SHP77 (cell line): ENCODE results near the gene ADGRD1.

Experiments
- DNase-seq, 2 experiments: peaks; one replicate each; lab custom pipeline; 2025; lab: John Stamatoyannopoulos, UW

The ADGRD1 gene

DNA sequence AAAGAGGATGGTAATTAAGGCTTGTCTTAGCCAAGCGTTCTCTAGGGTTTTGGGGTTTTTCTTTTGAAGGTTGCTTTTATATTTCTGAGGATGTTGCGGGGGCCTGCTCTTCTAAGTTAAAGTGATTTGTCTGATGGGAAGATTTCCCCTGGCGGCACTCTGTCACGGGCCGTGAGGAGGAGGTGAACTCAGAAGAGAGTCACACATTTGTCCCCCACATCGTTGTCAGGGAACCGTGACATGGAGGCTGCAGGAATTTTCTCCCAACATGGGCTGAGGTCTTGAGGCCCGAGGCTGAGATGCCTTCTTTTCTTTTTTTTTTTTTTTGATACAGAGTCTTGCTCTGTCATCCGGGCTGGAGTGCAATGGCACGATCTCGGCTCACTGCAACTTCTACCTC, 71.5 kb downstream of the ADGRD1 start:
- no peak for DNase-seq

DNA sequence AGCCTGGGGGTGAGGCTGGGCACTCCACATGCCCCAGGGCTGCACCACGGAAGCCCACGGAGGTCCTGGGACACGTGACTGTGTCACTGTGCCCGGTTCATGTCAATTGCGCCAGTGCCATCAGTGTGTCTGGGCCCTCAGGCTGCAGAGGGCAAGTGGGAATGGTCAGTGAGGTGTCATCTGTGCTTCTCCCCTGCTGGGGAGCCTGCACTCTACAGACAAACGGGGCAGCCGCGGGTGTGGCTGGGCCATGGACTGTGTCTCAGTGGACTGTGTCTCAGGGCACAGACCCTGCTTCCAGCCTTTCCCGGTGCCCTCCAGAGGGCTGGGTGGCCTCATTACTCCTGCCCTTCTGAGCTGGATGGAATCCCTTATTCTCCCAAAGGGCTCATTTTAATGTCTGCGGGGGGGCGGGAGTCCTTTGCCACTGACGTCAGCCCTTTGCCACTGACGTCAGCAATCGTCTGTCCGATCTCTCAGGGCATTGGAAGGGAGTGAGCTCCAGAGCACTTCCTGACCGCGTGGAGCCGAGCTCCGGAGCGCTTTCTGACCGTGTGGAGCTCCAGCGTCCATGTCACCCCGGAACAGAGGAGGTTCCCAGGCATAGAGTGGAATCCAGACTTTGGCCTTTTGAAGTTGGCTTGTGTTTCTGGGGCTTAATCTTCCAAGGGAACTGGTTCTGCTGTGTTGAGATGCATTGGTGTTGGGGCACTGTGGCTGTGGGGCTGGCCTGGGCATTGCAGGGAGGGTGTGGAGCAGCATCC, 72.4 kb downstream of the ADGRD1 start:
- DNase-seq, result peak; percentile 89

DNA sequence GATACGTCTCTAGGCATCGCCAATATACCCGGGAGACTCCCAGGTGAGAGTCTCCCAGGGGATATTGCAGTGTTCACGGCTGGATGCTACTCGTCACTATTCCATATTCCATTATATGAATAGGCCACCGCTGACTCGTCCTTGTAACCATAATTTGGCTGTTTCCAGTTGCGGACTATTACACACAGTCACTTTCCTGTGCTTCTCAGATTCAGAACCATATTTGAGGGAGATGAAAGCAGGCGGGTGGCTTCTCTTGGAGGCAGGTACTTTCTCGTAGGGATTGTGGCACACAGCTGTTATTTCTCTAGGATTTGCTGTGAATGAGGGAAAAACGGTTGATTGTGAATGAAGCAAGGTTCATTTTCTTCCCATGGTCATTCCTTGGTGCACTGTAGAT, 73.0 kb downstream of the ADGRD1 start:
- no peak for DNase-seq

DNA sequence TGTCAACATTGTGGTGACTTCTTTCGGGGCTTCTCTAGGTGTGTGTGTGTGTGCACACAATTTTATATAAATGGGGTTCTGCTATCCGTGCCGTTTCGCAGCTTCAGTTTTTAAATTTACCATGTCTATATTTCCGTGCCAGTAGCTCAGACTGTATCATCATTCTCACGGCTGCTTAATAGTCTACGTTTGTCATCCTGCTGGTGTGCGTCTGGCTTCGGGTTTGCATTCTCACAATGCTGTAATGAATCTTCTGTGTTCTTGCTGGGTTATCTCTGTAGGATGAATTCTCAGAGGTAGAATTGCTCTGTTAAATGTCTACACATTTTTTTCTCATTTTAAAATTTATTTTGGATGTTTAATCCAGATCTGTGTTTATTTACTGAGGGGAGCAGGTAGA, 73.6 kb downstream of the ADGRD1 start:
- no peak for DNase-seq

DNA sequence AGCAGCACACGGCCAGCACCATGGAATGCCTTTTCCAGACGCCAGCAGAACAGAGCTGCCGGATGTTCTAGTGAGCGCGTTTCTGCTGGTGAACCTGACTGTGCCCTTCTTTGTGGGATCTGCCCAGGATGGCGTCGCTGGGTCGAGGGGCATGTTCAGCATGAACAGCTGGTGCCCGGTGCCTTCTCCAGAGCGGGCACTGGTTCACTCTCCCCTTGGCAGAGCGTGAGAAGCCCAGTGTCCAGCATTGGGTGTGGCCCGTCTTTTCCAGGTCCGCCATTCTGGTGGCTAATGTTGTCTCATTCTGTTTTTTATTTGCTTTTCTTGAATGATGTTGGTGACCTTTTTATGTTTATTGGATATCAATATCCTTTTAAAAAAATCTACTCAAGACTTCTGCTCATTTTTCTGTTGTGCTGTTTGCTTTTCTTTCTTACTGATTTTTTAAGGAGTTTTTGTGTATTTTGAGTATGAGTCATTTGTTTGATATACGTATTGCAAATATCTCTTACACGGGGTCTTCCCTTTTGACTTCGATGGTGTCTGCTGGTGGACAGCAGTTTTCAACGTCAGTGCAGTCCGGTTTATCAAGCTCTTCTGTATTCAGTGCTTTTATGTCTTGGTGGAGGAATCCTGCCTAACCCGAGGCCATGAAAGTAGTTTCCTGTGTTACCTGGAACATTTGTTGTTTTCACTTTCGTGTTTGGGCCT, 74.3 kb downstream of the ADGRD1 start:
- DNase-seq, result peak; percentile 60 to 62

DNA sequence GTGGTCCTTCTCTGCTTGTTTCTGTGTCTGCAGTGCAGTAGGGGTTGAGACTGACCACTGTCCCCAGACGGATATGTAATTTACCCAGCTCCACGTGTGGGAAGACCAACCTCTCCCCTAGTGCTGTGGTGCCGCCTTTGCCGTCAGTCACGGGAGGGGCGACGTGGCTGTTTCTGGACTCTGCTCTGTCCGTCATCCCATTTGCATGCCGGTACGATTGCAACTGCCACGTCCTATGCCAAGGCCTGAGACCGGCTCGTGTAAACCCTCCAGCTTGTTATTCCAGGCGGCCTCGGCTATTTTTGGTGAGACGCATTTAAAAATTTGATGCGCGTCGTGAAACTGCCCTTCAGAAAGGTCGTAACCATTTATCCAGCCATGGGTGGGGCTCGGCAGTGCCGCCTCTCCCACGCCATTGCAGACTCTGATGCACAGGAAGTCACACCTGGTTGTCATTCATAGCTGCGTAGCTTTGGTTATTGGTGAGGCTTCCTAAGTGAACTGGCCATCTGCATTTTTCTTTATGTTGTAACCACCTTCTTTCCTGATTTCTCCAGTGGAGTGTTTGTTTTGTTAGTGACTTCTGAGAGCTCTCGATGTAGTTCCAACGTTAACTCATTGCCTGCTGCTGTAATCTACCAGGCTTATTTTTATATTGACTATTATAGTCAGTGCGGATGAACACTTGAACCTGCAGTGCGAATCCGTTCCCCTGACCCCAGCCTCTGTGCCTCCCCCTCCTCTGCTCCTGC, 75.1 kb downstream of the ADGRD1 start:
- peak; percentile 79 to 86 for DNase-seq

DNA sequence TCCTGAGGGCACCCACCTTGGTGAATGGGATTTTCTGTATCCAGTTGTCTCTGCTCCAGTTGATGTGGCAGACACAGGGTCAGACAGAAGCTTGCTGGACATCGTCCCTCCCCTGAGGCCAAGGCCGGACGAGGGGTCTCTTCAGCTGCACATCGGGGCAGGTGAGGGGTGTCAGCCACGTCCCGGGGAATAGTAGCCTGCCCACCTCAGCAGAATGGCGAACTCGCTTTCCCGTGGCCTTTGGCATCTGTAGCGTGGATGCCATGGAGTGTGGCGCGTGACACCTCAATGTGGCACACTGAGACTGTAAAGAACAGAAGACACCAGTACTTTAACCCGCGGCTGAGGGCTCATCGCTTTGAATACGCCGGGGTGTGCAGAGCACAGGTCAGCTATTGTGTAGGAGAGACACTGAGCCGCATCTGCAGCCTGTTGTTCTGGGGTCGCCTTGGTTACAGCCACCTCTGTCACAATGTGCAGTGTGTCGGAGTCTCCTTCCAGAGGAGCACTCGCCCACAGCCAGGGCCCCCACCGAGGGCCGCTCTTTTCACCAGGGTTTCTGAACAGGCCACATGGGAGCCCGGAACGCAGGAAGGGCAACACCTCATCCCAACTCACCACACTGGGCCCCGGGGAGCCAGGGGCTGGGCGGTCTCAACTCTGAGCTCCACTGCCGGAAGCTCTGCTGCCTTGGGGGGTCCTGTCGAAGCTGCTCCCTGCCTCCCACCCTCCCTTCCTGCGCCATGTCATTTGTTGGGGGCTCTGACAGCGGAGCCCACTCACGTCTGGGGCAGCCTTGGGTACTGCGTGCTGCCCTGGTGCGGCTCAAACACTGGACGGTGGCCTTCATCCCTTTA, 77.0 kb downstream of the ADGRD1 start:
- no peak for DNase-seq

DNA sequence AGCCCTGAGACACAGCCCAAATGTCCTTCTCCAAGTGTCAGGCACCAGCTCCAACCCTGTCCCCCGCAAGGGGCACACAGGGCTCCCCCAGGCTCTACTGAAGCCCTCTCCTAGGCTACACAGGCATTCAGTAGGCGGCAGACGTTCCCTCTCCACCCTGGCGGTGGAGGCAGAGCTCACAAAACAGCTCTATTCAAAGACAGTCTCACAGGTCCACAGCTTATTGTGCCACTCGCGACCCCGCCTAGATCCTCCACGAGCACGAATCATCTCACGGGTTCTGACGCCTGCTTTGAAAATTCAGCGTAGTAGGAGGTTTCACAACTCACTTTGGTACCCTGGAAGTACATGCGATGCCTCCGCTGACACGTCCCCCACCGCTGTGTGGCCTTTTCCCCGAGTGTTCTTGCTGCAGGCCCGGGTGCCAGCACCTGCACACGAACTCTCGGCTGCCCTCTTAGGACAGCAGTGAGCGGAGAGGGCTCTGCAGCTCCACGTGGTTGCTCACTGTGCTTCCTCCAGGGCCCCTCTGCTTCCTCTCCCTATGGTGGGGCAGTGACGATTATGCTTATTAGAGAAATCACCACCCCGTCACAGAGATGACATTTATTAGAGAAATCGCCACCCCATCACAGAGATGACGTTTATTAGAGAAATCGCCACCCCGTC, 78.5 kb downstream of the ADGRD1 start:
- no peak for DNase-seq

DNA sequence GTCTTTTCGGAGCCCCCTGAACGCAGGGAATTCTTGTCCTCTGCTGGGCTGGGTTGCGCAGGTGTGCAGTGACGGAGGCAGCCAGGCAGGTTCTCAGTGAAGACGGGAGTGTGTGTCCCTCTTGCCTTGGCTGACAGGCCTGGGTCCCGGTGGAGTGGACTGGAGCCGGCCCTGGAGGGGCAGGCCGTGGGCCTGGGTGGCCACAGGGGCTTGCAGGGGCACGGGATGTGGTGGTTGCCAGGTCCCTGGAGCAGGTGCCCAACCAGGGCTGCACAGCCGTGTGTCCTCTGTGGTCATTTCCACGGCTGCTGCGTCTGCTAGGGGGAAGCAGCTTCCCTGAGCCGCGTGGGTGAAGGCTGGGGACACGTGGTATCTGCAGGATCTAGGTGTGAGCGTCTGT, 79.8 kb downstream of the ADGRD1 start:
- no peak for DNase-seq

DNA sequence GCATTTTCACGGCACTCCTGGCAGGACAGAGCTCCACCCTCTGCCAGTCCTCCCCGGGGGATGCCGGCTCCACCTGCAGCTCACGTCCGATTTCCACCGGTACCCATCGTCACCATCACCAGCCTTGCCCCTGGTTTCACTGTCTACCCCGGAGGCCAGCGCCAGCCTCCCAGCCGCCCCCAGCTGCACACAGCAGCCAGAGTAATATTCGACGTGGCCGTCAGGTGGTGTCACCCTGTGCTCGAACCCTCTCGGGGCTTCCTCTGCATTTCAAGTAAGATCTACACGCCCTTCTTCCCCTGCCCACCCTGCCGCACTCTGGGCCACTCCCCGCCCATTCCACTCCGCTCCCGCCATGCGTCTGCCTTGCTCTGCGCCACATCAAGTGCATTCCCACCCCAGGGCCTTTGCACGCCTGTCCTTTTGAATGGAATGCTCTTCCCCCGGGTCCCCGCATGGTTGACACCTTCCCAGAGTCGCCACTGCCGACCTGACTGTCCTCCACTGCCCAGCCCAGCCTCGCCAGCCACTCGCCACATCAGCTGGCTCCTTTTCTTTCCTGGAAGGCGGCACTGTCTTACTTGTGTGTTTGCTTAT, 80.3 kb downstream of the ADGRD1 start:
- DNase-seq, result no peak

DNA sequence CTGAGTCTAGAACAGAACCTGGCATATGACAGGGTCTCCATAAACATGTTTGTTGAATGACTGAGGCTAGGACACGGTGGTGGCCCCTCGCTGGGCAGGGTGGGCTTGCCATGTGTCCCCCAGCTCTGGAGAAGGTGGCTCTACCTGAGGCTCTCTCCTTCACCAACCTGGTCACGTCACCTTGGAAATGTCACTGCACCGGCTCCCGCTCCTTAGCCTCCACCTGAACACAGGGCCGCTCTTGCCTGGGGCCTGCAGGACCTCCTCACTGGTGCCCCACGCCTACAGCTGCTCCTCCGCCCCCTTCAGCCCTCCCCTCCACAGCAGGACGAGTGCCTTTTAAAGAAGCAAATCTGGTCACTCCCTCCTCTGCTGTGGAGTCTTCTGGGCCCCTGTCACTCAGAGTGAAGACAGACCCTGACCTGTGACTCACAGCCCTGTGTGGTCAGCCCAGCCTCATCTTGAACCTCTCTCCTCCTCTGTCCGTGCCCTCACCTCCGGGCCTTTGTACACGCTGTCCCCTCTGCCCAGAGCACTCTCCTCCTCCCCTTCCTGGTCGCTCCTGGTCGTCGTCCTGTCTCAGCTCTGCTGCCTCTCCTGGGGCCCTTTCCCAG, 81.0 kb downstream of the ADGRD1 start:
- DNase-seq, result no peak

DNA sequence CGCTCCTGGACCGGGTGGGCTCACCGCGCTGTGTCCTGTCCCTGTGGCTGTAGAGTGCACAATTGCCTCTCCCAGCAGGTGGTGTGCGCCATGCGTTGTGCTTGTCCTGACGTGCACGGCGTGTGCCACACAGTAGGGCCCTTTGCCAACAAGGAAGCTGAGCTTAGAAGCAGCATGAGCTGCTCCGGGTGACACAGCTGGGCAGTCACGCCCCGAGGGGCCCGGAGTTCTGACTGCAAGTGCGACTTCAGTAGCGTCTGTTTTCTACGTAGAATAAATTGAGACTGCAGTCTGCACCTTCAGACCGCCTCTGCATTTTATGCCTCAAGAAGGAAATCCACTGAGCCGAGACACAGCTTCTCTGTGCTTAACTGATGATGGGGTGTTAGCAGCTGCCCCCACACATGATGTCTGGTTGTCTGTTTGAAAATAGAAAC, 81.6 kb downstream of the ADGRD1 start:
- peak in 1 of 2 experiments; percentile 31 for DNase-seq

DNA sequence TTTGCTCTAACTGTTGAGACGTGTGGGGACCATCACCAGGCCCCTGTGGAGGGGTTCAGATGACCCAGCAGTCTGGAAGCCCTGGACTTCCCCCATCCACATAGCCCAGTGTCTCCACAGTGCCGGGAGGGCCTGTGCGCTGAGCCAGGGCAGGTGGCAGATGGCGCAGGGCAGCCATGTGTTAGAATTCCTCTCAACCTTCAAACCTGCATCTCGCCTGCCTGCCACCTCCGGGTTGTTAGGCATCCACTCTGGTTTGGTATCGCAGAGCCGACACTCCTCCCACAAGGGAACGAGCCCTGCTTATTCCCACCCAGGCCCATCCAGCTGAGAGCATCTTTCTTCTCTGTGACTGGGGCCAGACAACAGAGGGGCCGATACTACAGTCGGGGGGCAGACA, 84.5 kb downstream of the ADGRD1 start:
- no peak for DNase-seq

DNA sequence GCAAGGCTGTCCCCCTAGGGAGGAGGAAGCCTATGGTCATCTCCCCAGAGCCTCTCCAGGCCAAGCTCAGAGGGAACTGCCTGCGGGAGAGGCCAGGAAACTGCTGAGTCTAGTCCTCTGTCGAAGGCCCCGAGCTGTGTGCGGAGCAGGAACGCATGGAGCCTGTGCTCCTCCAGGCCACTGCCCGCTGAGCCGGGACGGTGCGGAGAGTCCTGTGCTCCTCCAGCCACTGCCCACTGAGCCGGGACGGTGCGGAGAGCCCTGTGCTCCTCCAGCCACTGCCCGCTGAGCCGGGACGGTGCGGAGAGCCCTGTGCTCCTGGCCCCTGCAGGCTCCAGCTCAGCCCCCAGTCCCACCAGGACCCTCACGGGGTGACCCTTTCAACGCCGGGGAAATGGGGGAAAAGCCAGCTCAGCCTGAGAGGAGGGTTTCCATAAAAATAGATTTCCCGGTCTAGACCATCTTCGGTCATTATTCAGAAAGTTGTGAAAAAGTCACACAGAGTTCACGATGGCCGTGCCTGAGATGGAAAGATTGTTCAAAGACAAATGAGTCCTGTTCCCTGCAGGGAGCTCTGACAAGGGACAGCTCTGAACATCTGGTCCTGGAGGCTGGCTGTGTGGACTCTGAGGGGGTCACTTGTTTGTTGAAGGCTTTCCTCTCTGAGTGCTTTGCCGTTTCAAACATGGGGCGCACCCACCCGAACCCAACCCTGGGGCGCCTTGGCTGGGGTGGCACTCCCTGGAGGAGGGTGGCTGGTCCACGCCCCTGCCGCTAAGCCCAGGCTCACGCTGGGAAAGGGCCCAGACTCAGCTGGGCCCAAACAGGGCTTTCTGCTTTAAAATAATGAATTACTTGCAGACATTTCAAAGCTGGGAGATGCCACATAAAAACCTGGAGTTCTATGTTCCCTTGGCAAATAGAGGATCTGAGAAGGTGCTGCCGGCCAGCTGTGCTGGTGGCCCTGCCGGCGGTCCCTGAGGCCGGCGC, 85.5 kb downstream of the ADGRD1 start:
- DNase-seq, result no peak

DNA sequence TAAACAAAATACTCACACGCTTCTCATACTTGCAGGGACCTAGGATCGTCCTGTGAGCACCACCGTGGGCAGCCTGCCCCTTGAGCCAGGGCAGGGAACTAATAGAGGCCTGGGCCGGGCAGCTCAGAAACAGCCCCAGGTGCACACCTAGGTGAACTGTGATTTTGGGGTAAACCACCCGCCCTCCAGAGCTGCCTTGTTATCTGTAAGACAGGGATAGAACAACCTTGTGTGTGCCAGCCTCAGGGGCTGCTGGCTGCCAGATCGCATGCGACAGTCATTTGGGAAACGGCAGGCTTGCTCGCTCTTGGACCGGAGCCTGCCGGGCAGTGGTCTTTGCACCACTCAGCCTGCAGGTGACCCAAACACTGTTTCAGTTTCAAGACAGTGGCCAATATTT, 86.8 kb downstream of the ADGRD1 start:
- DNase-seq, result no peak

DNA sequence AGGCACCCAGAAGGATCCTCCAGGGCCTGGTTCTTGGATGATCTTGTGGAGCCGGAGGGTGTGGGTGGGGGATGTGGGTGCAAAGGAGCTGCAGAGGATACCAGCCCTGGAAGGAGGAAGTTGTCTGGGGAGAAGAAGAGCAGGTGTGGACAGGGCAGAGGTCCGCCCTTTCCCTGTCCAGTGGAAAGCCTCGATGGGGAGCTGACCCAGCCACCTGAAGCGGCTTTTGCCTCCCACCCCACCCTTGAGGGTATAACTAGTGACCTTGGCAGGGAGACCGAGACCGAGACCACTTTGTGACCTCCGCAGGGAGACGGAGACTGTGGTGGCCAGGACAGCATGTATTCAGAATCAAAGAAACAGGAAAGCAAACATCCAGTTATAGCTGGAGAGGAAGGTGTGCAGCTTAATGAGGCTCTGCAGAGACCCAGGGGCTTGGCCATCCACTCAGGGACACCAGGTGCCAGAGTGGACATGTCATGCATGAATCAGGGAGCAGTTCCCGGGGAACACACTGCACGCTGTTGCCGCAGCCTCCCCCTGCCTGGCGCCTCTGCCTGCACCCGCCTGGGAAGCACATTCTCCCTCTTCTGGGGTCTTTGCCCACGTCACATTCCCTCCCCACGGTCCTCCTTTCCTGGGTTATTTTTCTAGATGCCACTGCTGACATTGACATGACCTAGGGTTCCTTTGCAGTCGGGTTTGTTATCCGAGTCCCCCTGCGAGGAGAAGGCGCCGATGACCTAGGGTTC, 87.7 kb downstream of the ADGRD1 start:
- DNase-seq, result no peak

DNA sequence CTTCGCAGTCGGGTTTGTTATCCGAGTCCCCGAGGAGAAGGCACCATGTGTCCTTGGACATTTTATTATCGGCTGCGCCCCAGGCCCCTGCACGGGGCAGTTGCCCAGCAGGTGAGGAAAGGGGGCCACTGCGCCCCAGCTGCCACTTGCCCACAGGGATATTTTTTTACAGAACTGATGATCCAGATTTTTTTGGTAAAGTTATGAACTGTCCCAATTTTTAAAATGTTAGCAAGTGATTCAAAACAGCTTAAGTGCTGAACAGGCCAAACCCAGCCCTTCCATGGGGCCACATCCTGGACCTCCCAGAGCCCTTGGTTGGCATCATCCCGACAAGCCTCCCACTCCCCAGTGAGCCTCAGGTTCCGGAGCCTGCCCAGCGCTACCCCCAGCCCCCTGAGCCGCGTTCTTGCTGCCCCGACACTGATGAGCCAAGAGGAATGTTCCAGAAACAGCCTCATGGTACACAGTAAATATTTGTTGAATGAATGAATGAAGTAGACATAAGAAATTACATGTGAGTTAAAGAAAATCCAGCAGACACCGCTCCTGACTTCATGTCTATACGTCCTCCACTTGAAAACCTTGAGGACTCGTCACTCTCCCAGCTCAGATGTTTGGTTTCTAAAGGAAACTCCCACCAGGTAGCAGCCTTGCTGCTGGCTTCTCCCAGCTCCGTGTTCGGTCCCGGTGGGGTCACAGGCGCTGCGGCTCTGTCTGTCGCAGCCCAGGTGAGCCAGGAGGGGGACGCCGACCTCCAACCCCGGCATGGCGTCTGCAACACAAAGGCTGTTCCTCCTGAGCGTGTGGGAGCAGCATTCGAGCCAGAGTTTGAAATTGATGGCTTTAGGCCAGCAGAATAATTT, 88.5 kb downstream of the ADGRD1 start:
- no peak for DNase-seq

DNA sequence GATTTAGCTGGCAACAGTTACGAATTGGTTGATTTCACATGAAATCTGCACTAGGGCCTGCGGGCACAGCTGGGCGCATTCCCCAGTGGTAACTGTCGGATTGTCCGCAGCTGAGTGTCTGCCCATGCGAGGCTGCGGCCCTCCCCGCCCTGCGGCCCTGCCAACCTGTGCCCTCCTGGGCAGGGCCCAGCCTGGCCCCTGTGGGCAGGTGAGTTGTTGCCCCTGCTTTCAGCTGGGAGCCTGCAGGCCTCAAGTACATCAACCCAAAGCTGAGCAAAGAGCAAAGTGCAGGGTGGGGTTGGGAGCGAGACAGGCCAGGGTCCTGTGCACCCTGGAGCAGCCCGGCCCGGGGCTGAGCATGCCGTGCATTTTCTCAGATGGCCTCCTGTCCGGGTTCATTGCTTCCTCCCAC, 89.1 kb downstream of the ADGRD1 start:
- DNase-seq, result no peak
